HG03064 (cell line): Measurements from ENCODE around the gene DMD.

Experiments used
- ATAC-seq: cut with Tn5 transposase; IDR thresholded peaks from one replicate; pipeline ENCODE4 v1.9.1; 2021; ENCODE audit warnings: low read depth; ENCODE audit not compliant: unreplicated experiment

DMD gene

GRCh38 chrX:31271615-31272471 is 1939.5 kb downstream of the DMD start:
- ATAC-seq = no peak

DNA sequence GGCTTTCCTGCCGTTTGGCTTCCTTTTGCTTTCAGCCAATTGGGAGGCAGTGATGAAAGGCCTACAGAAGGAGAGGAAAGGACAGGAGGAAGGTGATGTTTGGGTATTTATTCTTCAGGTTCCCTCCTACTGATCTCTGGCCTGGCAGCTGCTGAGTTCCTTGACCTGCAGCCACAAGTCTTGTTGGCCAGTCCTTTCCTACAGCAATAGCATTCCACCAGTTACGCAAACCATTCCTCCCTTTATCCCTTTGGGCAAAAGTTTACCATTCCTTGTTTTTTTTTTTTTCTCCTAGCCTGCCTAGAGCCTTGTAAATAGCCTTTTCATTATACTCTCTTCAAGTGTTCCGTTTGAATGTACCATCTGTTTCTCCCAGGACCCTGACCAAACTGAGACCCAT is 1941.4 kb downstream of the DMD start:
- no peak for ATAC-seq

- no peak for ATAC-seq
Measured at GRCh38 chrX:31268359-31268758, 1943.0 kb downstream of the DMD start.

GRCh38 chrX:31266203-31267076 is 1944.9 kb downstream of the DMD start:
- ATAC-seq = peak; percentile 96

DNA sequence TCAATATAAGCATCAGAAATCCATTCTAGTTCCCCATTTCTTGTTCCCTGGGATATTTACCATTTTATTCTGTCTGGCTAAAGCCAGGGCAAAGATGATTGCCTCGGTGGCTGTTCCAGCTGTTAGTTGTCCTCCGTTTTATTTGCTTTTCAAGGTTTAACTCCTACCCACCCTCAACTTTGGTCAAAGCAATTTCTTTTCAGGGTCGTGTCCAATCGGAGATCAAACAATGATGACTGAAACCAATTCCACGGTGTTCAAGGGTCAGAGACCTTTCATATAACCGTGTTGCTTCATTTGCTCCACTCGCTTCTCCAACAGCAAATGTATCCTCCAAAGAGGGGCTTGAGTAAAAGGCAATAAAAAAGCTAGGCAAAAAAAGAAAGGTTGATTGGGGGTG is 1946.0 kb downstream of the DMD start:
- no peak for ATAC-seq

DNA sequence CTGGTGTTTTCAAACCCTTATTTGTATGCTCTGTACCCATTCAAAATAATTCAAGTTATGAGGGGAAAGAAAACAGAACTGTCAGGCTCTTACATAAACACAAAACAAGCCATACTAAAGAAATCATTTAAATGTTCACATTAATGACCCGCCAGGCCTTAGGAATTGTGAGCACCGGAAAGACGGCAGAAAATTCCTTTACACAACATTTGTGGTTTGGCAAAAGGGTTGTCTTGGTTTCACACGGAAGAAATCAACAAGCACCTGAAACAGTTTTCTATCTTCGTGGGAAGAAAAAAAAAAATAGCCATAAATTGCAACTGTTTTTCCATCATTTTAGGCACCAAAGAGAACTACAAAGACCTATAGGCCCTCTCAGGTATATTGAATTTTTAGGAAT is 1951.0 kb downstream of the DMD start:
- no peak for ATAC-seq

- ATAC-seq = no peak
Measured at GRCh38 chrX:31258166-31258565, 1953.2 kb downstream of the DMD start.

GRCh38 chrX:31255310-31256033 is 1955.9 kb downstream of the DMD start:
- ATAC-seq = no peak

- ATAC-seq = no peak
Measured at GRCh38 chrX:31252133-31252532, 1959.2 kb downstream of the DMD start.

DNA sequence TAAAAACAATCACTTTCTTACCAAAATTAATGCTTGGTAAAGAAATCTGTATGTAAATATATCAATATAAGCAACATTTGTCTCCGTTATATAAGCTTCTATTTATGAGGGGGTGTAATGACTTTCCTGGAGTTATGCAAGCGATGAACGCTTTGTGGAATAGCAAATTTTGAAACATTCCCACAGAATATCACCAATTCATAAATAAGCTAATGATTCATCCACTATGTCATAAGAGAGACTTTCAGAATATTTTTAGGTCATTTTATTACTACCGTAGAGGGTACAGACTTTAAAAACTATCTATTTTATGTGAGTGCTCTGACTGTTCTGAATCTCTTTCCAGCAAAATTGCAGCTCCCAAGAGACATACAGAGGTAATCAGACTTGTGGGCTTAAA is 1960.0 kb downstream of the DMD start:
- no peak for ATAC-seq

DNA sequence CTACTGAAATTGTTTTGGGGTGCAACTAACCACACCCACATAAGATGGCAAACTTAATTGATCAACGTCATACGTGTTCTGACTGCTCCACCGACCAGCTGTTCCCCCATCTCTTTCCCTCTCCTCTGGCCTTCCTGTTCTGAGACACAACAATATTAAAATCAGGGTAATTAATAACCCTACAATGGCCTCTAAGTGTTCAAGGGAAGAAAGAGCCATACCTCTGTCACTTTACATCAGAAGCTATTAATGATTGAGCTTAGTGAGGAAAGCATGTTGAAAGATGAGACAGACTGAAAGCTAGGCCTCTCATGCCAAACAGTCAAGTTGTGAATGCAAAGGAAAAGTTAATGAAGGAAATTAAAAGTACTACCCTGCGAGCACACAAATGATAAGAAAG is 1965.6 kb downstream of the DMD start:
- peak; percentile 79 for ATAC-seq

DNA sequence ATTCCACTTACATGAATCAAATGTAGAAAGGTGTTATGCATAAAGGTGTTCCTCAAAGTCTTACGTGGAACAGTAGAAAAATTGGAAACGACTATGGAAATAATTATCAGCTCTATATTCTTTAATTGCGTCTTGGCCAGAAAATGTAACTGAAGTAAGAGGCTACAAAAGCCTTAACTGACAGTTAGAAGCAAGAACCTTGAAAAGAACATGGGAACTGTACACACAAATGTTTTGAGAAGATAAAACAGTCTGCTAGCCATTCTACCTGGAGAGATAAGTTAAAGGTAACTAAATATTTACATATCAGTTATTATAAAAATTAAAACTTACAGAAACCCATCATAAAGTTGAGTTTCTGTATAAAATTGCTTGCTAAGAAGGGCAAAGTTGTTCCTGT is 1967.5 kb downstream of the DMD start:
- no peak for ATAC-seq

DNA sequence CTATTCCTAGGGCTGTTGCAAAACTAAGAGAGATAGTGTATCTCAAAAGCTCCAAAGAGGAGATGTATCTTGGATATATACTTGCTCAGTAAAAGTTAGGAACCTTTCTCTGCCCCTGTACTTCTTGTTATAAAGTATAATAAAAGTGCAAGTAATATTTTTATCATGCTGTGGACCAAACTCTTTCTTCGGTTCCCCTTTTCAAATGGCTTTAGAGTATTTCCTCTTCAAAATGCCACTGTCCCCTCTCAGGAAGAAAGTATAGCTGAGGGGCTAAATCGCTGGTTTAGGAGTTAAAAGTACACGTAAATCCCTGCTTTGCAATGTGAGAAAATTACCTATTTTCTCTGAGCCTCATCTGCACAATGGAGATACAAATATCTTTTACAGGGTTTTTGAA is 1970.4 kb downstream of the DMD start:
- ATAC-seq = no peak

DNA sequence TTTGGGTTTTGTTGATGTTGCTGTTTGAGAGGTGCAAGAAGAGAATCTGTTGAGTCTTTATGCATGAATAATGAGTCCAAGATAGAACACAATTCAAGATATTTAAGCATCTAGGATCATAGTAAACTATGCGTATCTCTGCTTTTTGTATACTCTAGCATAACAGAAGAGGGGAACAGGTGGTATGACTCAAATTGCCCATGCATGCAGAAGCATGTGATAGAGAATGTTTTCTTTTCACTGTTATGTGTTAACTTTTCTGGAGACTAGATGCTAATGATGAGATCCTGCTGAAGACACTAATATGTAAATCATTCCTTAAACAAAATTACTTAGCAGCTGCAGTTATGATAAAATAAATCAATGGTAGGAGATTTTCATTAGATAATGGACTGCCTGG is 1974.2 kb downstream of the DMD start:
- ATAC-seq = no peak

GRCh38 chrX:31236231-31236630 is 1975.1 kb downstream of the DMD start:
- ATAC-seq = peak; percentile 44

DNA sequence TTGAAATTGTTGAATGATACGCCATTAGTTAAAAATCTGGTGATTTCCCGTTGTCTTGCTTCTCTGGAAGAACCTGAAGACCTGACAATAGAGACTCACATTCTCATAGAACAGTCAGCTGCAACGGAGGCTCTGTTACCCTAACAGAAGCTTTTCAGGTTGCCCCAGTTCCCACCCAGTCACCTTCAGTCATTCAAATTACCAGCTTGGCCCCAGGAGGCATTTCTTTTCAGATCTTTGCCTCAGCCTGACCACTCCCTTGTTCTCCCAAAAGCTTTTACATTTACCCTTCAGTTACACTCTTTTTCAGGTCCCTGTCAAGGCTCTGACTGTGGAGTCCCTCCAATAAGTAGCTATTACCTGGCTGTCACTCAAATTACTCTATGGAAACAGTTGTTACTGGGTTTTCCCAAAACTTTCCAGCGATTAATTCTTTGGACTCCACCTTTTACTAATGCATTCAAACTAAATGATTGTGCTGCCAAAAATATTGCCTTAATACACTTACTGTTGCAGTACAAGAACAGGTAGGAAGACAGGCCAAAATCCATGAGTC is 1977.3 kb downstream of the DMD start:
- ATAC-seq = no peak

DNA sequence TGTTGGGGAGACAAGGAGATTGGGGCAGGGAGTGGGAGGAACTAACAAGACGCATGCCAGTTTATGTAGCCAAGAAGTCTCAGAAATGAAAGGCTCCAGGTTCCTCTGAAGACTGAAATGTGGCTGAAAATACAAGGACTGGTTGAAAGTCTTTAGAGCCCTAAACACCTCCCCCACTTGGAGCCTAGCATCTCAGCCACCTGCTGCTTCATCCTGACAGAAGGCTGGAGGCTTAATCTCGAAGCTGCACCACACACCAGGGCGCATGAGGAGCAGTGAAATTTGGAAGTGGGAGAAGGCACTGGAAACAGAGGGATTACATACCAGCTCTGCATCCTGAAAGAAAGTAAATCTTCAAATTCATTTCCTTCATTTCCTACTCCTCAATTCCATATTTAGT is 1978.8 kb downstream of the DMD start:
- ATAC-seq = no peak

GRCh38 chrX:31228909-31229308 is 1982.4 kb downstream of the DMD start:
- peak; percentile 84 for ATAC-seq

DNA sequence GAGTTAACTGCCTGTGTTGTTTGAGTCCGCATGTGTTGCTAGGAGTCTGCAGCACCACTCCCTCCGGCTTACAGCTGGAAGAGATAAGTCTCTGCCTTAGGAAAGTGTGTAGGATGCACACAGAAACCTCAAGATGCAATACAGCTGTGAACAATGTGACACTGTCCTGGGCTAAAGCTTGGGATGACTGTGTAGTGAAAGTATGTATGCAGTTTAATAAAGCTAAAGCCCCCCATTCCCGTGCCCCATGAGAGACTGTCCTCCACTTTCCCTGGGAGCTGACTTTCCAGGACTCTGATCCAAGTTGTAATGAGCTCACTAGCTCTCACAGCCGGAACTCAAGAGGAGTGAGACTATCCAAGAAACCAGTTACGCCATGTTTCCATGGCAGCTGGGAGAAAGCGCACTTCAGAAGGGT is 1982.9 kb downstream of the DMD start:
- ATAC-seq = no peak

DNA sequence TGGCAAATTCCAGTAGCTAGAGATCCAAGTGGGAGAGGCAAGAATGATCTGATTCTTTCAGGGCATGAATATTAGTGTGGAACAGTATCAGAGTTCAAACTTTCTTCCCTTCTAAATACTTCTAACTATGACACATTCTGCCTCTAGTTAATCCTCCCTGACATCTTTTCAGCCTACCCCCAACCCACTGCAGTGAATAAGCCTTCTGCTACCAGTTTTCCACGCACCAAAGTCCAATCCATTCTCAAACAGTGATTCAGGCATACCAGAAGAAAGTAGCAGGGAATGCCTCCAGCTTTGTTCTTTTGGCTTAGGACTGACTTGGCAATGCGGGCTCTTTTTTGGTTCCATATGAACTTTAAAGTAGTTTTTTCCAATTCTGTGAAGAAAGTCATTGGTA is 1984.1 kb downstream of the DMD start:
- ATAC-seq = no peak

DNA sequence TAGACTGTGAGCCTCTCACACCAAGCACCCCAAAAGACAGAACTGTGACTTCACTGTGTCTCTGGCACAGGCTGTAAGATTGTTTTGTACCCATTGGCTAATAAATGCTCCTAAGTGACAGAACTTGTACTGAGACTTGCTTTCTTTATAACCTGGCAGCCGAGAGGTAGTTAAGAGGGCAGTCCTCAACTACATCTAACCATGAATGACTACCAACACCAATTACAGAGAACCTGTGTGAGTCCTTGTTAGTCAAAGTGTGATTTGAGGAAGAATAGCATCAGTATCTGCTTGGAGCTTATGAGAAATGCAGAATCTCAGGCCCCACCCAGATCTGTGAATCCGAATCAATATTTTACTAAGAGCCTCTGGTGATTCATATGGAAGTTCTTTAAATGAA is 1985.5 kb downstream of the DMD start:
- ATAC-seq = no peak
